DND-41 (cell line): ENCODE measurements around the gene SERP2.

ENCODE experiments used
- CTCF ChIP-seq: IDR thresholded peaks from 2 replicates; pipeline ENCODE4 v1.5.1; 2012; ENCODE audit warnings: borderline replicate concordance, low read length, moderate library complexity, mild to moderate bottlenecking; ENCODE audit not compliant: poor library complexity, severe bottlenecking; ENCODE audit errors: extremely low read depth
- EZH2 ChIP-seq: IDR thresholded peaks from 3 replicates; pipeline ENCODE4 v1.6.1; 2012; ENCODE audit warnings: borderline replicate concordance, low read depth, mild to moderate bottlenecking, moderate library complexity, low read length, inconsistent platforms; ENCODE audit not compliant: severe bottlenecking

GRCh38 chr13:44411841-44412240, 38.2 kb downstream of the SERP2 start:
- no peak for TF ChIP-seq CTCF
- no peak for TF ChIP-seq EZH2
